SU-DHL-6 (cell line): ENCODE data around the gene RXRB.

Experiments
- CTCF ChIP-seq: fragments of 200-600 bp; sonication (generic); IDR thresholded peaks from one replicate; pipeline ENCODE4 v1.5.1; 2017; ENCODE audit warnings: antibody characterized with exemption, mild to moderate bottlenecking, low read length, moderate library complexity; ENCODE audit not compliant: insufficient read depth, poor library complexity, severe bottlenecking
- EZH2phosphoT487 ChIP-seq: fragments of 200-600 bp; sonication (generic), shearing (Covaris generic); conservative IDR thresholded peaks from 2 replicates; pipeline ENCODE4 v1.6.1; 2018; ENCODE audit warnings: mild to moderate bottlenecking, antibody characterized with exemption, low read length, moderate library complexity, mixed read lengths

DNA sequence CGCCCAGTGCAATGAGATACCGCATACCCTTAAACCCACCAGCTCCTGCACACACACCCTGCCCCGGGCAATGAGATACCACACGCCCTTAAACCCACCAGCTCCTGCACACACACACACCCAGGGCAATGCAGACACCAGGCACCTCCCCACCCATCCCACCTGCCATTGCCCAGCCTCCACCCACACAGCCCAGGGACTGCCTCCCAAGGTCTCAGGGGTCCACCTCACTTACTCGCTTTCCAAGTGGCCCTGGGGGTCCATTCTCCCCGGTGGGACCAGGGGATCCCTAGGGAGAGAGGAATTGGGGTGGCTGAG is 32.2 kb downstream of the RXRB start:
- TF ChIP-seq EZH2phosphoT487 (no peak), CTCF (no peak)
